ENCODE measurements around the gene ROBO1.

Gene ROBO1

GRCh38 chr3:79297245-79297960 lies 470.4 kb downstream of the ROBO1 start:
- peak; percentile 66 for DNase-seq

- DNase-seq, result no peak
Measured at GRCh38 chr3:79286882-79287281, 480.9 kb downstream of the ROBO1 start.

- DNase-seq, result no peak
Measured at GRCh38 chr3:79285871-79286270, 481.9 kb downstream of the ROBO1 start.

- DNase-seq, result no peak
Measured at GRCh38 chr3:79285380-79285779, 482.4 kb downstream of the ROBO1 start.

- no peak for DNase-seq
Measured at GRCh38 chr3:79284781-79285180, 483.0 kb downstream of the ROBO1 start.

- DNase-seq, result no peak
Measured at GRCh38 chr3:79278681-79279080, 489.1 kb downstream of the ROBO1 start.

GRCh38 chr3:79268422-79268821 lies 499.4 kb downstream of the ROBO1 start:
- DNase-seq, result no peak

- DNase-seq, result no peak
Measured at GRCh38 chr3:79264892-79265291, 502.9 kb downstream of the ROBO1 start.

GRCh38 chr3:79263423-79263822 lies 504.4 kb downstream of the ROBO1 start:
- DNase-seq, result no peak

GRCh38 chr3:79258479-79258878 lies 509.3 kb downstream of the ROBO1 start:
- no peak for DNase-seq

GRCh38 chr3:79257791-79258190 lies 510.0 kb downstream of the ROBO1 start:
- DNase-seq, result no peak

GRCh38 chr3:79255702-79256101 lies 512.1 kb downstream of the ROBO1 start:
- DNase-seq, result no peak

GRCh38 chr3:79255292-79255691 lies 512.5 kb downstream of the ROBO1 start:
- no peak for DNase-seq

- no peak for DNase-seq
Measured at GRCh38 chr3:79253704-79254103, 514.1 kb downstream of the ROBO1 start.

GRCh38 chr3:79253271-79253670 lies 514.5 kb downstream of the ROBO1 start:
- no peak for DNase-seq

GRCh38 chr3:79250746-79251145 lies 517.1 kb downstream of the ROBO1 start:
- DNase-seq, result no peak

GRCh38 chr3:79249701-79250100 lies 518.1 kb downstream of the ROBO1 start:
- DNase-seq, result no peak

- no peak for DNase-seq
Measured at GRCh38 chr3:79247725-79248043, 520.1 kb downstream of the ROBO1 start.

- no peak for DNase-seq
Measured at GRCh38 chr3:79246875-79247724, 520.7 kb downstream of the ROBO1 start.

GRCh38 chr3:79245284-79246138 lies 522.3 kb downstream of the ROBO1 start:
- DNase-seq, result no peak

- no peak for DNase-seq
Measured at GRCh38 chr3:79236496-79236895, 531.3 kb downstream of the ROBO1 start.

GRCh38 chr3:79233431-79234060 lies 534.3 kb downstream of the ROBO1 start:
- no peak for DNase-seq

- DNase-seq, result no peak
Measured at GRCh38 chr3:79230266-79230665, 537.5 kb downstream of the ROBO1 start.

All from NCI-H2171 (cell line).